ENCODE measurements around the gene TFR2. TPM values are rescaled to one million over a fixed set of nuclear protein-coding genes. Genes with fewer than 3 reads are reported as not detected.
"Not testable (repeated sequence)": the region's sequence is repeated elsewhere in the genome, so short reads cannot be mapped to it uniquely, and the experiment has no call there.

The TFR2 gene
- total RNA-seq, 2 experiments from 2014 or later: 10.9 to 11.1 TPM

DNA sequence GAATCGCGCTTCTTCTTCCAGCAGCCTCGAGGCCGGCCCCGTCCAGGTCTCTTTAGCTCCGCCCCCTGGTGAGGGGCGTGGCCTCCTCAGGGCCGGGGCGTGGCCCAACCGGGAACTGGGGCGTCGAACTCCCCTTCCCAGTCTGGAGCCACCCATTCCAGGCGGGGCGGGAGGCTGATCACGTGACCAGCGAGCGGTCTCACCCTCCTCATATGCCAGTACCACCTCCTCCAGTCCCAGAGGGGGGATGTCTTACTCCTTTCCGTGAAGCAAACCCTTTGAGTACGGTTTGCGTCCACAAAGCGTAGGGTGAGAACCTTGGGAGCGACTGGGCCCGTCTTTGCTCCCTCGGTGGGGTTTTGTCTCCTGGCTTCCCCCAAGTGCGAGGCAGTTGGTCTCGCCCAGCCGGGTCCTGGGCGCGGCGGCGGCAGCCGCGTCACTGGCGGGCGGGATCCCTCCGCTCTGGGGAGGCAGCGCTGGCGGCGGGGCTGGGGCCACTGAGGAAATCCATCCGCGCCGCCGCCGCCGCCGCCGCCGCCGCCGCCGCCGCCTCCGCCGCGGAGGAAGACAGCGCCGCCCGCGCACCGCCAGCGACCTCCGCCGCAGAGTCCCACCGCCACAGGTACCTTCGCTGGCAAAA is 32.1 kb upstream of the TFR2 start, which contains the start of gene GNB2:
GNB2 (plus strand) TSS at position 439 of the 640 bp plus-strand sequence. CDS start 2,526 bp downstream, outside the sequence.
- peaks cover 12% of the 10 kb centered on the region for H3K4me1 Mint-ChIP-seq
- peak within 1 kb of the TSS; percentile 94 for H3K27ac Mint-ChIP-seq
- H3K27me3 Mint-ChIP-seq: no peaks in the 10 kb centered on the region

DNA sequence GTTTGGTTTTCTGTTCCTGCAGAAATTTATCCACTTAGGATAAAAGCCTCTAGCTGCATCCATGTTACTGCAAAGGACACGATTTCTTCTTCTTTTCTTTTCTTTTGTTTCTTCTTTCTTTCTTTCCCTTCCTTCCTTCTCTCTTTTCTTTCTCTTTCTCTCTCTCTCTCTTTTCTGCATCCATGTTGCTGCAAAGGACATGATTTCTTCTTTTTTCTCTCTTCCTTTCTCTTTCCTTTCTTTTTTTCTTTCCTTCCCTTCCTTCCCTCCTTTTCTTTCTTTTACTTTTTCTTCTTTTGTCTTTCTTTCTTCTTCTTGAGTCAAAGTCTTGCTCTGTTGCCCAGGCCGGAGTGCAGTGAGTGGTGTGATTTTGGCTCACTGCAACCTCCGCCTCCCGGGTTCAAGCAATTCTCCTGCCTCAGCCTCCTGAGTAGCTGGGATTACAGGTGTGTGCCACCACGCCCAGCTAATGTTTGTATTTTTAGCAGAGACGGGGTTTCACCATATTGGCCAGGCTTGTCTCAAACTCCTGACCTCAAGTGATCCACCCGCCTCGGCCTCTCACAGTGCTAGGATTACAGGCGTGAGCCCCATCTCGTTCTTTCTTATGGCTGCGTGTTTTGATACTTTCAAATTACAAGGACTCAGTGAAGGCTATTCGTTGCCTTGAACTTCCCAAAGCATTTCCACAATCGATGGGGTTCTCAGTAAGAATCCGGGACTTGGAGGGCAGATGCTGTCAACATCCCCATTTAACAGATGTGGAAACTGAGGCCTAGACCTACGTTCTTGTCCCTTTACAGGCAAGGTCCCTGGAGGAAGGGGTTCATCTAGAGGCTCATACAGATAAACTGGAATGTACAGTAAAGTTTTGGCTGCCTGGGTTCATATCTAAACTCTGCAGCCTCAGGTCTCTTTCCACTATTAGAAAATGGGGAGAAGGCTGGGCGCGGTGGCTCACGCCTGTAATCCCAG is 30.3 kb upstream of the TFR2 start:
- Mint-ChIP-seq H3K36me3 (peaks cover 6% of the 10 kb centered on the region), H3K27ac (no peak overlapping the region), H3K4me3 (no peak overlapping the region), H3K9me3 (no peaks in the 10 kb centered on the region), H3K4me1 (peaks cover 4% of the 10 kb centered on the region), H3K27me3 (no peaks in the 10 kb centered on the region)
- DNase-seq: no peak

More for the DNA sequence above, 32.1 kb upstream of the TFR2 start, which contains the start of gene GNB2:
- peak; percentile 98 for DNase-seq
- Mint-ChIP-seq H3K36me3 (peaks cover 15% of the 10 kb centered on the region), H3K9me3 (no peaks in the 10 kb centered on the region), H3K4me3 (peak within 1 kb of the TSS; percentile 97)

DNA sequence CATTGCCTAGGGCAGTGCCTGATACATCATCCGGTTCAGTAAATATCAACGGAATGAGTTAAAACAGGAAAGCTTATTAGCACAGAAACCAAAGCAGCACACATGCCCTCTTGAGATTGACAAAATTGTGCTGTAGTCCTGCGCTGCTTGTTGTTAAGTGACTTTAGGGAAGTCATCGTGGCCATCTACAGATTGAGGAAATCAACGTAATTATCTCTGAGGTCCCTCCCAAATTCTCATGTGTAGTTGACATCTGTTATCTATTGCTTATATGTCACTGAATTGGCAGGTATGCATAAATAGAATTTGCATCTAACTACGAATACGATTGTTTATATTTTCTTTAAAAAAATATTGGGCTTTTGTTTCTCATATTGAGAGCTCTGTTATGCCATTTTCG is 28.7 kb upstream of the TFR2 start:
- H3K36me3 Mint-ChIP-seq: no peaks in the 10 kb centered on the region
- no peaks in the 10 kb centered on the region for H3K27me3 Mint-ChIP-seq
- no peaks in the 10 kb centered on the region for H3K9me3 Mint-ChIP-seq
- H3K4me1 Mint-ChIP-seq: no peaks in the 10 kb centered on the region
- no peak for DNase-seq
- H3K4me3 Mint-ChIP-seq: no peak overlapping the region
- H3K27ac Mint-ChIP-seq: no peak overlapping the region

DNA sequence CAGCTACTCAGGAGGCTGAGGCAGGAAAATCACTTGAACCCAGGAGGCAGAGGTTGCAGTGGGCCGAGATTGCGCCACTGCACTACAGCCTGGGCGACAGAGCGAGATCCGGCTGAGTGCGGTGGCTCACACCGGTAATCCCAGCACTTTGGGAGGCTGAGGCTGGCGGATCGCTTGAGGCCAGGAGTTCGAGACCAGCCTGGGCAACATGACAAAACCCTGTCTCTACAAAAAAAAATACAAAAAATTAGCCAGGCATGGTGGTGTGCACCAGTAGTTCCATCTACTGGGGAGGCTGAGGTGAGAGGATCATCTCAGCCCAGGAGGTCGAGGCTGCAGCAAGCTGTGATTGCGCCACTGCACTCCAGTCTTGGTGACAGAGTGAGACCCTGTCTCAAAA is 27.8 kb upstream of the TFR2 start:
- not testable (repeated sequence) for H3K27ac Mint-ChIP-seq, H3K36me3 Mint-ChIP-seq, H3K9me3 Mint-ChIP-seq, DNase-seq, H3K4me3 Mint-ChIP-seq, H3K4me1 Mint-ChIP-seq, H3K27me3 Mint-ChIP-seq

DNA sequence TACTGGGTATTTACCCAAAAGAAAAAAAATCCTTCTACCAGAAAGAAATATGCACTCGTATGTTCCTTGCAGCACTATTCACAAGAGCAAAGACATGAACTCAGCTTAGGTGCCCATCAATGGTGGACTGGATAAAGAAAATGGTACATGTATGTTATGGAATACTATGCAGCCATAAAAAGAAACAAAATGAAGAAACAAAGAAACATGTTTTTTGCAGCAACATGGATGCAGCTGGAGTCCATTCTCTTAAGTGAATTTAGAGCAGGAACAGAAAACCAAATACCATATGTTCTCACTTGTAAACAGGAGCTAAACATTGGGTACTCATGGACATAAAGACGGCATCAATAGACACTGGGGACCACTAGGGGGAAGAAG is 26.7 kb upstream of the TFR2 start:
- no peaks in the 10 kb centered on the region for H3K27me3 Mint-ChIP-seq
- H3K27ac Mint-ChIP-seq: no peak overlapping the region
- H3K4me1 Mint-ChIP-seq: no peaks in the 10 kb centered on the region
- H3K9me3 Mint-ChIP-seq: no peaks in the 10 kb centered on the region
- DNase-seq: no peak
- H3K36me3 Mint-ChIP-seq: no peaks in the 10 kb centered on the region
- H3K4me3 Mint-ChIP-seq: no peak overlapping the region

DNA sequence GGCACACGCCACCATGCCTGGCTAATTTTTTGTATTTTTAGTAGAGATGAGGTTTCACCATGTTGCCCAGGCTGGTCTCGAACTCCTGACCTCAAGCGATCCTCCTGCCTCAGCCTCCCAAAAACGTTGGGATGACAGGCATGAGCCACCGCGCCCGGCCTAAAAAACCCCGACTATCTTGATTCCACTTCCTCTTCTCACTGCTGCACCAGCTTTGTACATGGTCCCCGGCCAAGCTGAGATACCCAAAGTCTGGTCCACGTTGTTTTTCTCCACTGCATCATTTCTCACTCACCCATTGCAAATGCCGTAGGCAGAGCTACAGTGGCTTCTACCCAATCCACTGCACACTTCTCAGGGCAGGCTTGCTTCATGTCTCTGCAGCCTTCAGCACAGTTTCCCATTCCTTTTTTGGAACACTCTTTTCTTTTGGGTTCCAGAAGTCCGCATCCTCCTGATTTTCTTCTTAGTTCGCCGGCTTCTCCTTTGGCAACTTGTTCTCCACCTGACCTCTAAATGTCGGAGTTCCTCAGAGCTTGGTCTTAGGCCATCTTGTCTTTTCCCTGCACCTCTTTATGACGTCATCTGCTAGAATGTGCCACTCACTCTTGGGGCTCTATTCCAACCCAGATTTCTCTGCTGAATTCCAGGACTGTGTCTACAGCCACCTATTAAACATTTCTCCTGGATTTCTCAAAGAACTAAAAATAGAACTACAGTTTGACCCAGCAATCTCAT is 26.1 kb upstream of the TFR2 start:
- Mint-ChIP-seq H3K27me3 (no peaks in the 10 kb centered on the region), H3K36me3 (no peaks in the 10 kb centered on the region), H3K4me1 (no peaks in the 10 kb centered on the region), H3K4me3 (no peak overlapping the region), H3K27ac (no peak overlapping the region), H3K9me3 (no peaks in the 10 kb centered on the region)
- no peak for DNase-seq

DNA sequence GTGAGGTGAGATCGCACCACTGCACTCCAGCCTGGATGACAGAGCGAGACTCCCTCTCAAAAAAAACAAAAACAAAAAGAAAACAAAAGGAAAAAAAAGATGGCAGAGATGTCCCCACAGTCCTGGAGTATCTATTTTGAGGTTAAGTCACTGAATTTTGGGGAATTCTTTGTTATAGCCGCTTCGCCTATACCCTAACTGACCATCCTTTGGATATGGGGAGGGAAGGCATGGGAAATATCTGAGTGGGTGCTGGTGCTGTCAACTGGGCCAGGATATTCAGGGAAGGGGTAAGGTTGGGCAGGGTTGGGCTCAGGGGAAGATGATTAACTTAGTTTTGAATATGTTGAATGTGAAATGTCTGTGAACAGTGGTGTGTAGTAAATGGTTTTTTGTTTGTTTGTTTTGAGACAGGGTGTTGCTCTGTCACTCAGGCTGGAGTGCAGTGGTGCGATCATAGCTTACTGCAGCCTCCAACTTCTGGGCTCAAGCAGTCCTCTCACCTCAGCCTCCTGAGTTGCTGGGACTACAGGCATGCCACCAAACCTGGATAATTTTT is 23.9 kb upstream of the TFR2 start:
- DNase-seq: no peak
- Mint-ChIP-seq H3K4me1 (no peaks in the 10 kb centered on the region), H3K27me3 (no peaks in the 10 kb centered on the region), H3K4me3 (no peak overlapping the region), H3K36me3 (no peaks in the 10 kb centered on the region), H3K27ac (no peak overlapping the region), H3K9me3 (no peaks in the 10 kb centered on the region)

DNA sequence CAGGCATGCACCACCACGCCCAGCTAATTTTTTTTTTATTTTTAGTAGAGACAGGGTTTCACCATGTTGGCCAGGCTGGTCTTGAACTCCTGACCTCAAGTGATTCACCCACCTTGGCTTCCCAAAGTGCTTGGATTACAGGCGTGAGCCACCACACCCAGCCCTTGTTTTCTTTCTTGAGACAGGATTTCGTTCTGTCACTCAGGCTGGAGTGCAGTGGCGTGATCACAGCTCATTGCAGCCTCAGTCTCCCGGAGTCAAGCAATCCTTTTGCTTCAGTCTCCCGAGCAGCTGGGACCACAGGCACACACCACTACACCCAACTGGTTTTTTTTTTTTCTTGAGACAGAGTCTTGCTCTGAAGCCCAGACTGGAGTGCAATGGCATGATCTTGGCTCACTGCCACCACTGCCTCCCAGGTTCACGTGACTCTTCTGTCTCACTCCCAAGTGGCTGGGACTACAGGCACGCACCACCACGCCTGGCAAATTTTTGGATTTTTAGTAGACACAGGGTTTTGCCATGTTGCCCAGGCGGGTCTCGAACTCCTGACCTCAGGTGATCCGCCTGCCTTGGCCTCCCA is 20.9 kb upstream of the TFR2 start:
- H3K4me1 Mint-ChIP-seq, H3K9me3 Mint-ChIP-seq, H3K4me3 Mint-ChIP-seq, H3K27ac Mint-ChIP-seq, DNase-seq, H3K36me3 Mint-ChIP-seq: not testable (repeated sequence)
- peaks cover 18% of the 10 kb centered on the region for H3K27me3 Mint-ChIP-seq

DNA sequence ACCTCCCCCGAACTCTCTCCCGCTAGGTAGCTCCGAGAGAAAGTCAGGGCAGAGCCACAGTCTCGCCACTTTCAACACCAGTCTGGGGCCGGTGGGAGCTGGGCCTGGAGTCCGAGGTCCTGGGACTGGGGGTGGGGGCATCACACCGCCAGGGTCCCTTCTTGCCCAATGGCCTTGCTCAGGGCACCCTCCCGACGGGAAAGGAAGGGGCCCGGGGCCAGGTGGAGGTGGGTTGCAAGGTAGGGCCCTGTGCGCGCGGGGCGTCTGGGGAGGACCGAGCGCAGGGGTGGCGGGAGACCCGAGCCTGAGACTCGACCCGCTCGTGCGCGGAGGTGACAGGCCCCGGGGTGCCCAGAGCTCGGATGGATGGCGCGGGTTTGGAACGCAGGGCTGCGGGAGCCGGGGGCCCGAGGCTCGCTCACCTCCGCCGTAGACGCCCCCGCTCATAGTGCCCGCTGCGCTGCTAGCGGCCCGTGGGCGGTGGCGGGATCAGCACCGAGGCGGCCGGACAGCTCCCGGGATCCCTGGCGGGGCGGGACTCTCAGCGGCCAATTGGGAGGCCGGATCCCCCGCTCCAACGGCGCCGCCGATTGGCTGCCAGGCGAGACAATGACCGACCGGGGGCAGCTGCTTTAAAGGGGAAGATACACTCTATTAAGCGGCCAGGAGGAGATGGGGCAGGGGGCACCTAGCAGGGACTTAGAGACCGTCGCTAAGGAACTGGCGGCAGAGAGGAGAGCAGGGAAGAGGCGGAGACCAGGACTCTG is 14.7 kb upstream of the TFR2 start, which contains the start of gene ACTL6B:
ACTL6B (minus strand) TSS at position 541 of the 767 bp plus-strand sequence; CDS start at position 447, 94 bp downstream.
- DNase-seq: peak; percentile 74
- H3K4me1 Mint-ChIP-seq: no peaks in the 10 kb centered on the region
- no peaks in the 10 kb centered on the region for H3K9me3 Mint-ChIP-seq
- H3K36me3 Mint-ChIP-seq: no peaks in the 10 kb centered on the region
- H3K27ac Mint-ChIP-seq: no peak within 1 kb of the TSS
- no peak within 1 kb of the TSS for H3K4me3 Mint-ChIP-seq
- peaks cover 63% of the 10 kb centered on the region for H3K27me3 Mint-ChIP-seq

DNA sequence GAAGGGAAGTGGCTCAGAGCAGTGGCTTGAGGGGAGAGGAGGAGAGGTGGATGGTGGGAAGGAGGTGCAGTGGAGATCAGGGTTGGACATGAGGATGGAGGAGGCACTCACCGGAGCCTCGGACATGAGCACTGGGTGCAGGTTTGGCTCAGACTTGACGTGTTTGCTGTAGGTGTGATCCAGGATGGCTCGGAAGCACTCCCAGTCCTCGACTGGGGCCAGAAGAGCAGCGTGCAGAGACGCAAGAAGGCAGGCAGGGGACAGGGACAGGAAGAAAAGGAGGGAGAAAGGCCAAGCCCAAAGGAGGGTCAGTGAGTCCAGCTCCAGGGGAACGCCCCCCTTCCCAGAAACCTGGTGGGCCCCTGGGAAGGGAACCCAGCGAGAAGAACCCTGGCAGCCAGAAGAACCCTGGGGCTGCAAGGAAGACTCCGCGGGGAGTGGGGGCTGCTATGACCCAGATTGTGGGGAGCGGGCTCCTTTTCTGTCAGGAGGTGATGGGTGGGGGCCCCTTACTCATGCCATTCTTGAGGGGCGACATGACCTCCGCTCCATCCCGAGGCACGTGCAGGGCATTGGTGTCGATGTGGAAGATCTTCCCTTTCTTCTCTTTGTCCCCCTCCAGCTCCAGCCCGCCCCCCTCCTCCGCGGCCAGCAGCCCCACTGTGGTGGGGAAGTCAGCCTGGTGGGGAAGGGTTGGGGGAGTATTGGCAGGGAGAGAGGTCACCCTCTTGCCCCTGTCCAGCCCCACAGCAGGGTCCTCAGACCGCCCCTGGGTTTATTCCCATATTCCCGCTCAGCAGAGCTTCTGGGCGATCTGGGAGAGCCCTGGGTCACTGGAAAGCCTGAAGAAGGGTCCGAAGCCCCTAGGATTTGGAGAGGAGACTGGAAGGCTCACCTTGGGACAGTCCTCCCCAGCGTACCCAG is 13.8 kb upstream of the TFR2 start:
- H3K4me1 Mint-ChIP-seq: no peaks in the 10 kb centered on the region
- no peak overlapping the region for H3K4me3 Mint-ChIP-seq
- H3K27ac Mint-ChIP-seq: no peak overlapping the region
- no peaks in the 10 kb centered on the region for H3K36me3 Mint-ChIP-seq
- H3K9me3 Mint-ChIP-seq: no peaks in the 10 kb centered on the region
- peaks cover 63% of the 10 kb centered on the region for H3K27me3 Mint-ChIP-seq
- DNase-seq: no peak

DNA sequence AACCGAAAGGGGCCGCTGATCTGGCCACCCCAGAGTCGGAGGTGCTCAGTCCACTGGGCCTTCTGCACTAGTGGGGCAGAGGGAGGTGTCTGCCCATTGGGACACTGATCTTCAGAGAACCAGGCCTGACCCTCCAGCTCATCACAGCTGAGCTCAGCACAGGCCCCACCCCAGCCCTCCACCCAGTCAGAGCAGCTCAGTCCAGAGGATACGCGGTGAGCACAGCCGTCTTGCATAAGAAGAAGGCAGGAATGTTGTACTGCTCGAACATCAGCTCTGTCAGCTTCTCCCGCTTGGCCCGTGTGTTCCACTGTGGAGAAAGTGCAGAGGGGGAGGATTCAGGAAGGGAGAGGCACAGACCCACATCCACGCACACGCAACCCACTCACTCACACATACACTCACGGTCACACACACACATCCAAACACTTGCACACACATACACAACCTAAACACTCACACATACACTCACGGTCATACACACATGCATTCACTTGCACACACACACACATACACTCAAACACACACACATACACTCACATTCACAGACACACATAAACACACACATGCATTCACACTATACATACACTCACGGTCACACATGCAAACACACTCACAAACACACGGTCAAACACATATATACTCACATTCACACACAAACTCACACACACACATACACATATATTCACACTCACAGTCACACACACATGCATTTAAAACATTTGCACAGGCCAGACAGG is 8.6 kb upstream of the TFR2 start:
- Mint-ChIP-seq H3K4me3 (no peak overlapping the region), H3K9me3 (no peaks in the 10 kb centered on the region), H3K36me3 (no peaks in the 10 kb centered on the region), H3K4me1 (no peaks in the 10 kb centered on the region), H3K27ac (no peak overlapping the region), H3K27me3 (peaks cover 36% of the 10 kb centered on the region)
- DNase-seq: no peak

DNA sequence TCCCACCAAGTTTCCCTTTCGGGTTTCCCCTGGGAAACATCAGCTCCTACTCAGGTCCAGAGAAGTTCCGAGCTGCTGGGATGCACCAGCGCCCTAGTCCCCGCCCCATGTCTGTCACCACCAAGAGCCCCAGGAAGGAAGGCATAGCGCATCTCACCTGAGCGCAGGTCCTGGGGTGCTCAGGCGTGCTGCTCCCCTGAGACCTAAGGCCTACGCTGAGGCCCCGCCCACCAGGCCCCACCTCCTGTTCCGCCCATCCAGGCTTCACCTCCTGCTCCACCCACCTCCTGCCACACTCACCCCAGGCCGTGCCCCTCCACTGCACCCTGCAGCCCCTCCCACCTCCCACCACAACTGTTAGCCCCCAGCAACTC is 1.2 kb upstream of the TFR2 start:
- Mint-ChIP-seq H3K27me3 (peaks cover 3% of the 10 kb centered on the region), H3K4me1 (no peaks in the 10 kb centered on the region), H3K4me3 (no peak overlapping the region), H3K27ac (no peak overlapping the region), H3K36me3 (no peaks in the 10 kb centered on the region), H3K9me3 (no peaks in the 10 kb centered on the region)
- DNase-seq: peak; percentile 38

Measured in activated naive CD8-positive, alpha-beta T cell treated with anti-CD3 and anti-CD28 coated beads for 36 hours (primary cell).